SU-DHL-6 (cell line): ENCODE data around the gene ZNF688.
A peak's percentile ranks its signal among the peaks of the same experiment; 100 is the strongest.

Experiments used
- H2AFZ ChIP-seq: fragments of 200-600 bp; sonication (generic); 2 replicates; pipeline ENCODE4 v1.6.1; 2014; ENCODE audit warnings: low read depth, mild to moderate bottlenecking, moderate library complexity, mixed read lengths, antibody characterized with exemption, low read length; ENCODE audit not compliant: severe bottlenecking
- H3F3A ChIP-seq: fragments of 200-600 bp; shearing (Covaris generic); 2 replicates; pipeline ENCODE4 v1.6.0; 2016; ENCODE audit warnings: antibody characterized with exemption, mild to moderate bottlenecking; ENCODE audit not compliant: insufficient read depth
- H3K27ac ChIP-seq: fragments of 200-600 bp; sonication (generic); 2 replicates; pipeline ENCODE4 v1.5.1; 2016; ENCODE audit warnings: low read depth, mild to moderate bottlenecking, low read length, moderate library complexity, mixed read lengths
- H3K27me3 ChIP-seq: fragments of 200-600 bp; sonication (generic), shearing (Covaris generic); 2 replicates; pipeline ENCODE4 v1.6.0; 2014; ENCODE audit warnings: mild to moderate bottlenecking, low read length
- H3K36me3 ChIP-seq: fragments of 200-600 bp; sonication (generic); 2 replicates; pipeline ENCODE4 v1.6.1; 2014; ENCODE audit warnings: mild to moderate bottlenecking, low read length, mixed read lengths
- H3K4me2 ChIP-seq: fragments of 300-600, 200-600 bp; shearing (Covaris generic), sonication (generic); 2 replicates; pipeline ENCODE4 v1.6.0; 2014; ENCODE audit warnings: low read length, low read depth, mild to moderate bottlenecking; ENCODE audit not compliant: poor library complexity, severe bottlenecking
- H3K4me3 ChIP-seq: fragments of 200-600 bp; sonication (generic); 2 replicates; pipeline ENCODE4 v1.5.1; 2014; ENCODE audit warnings: antibody characterized with exemption, low read length, mild to moderate bottlenecking, mixed read lengths; ENCODE audit not compliant: insufficient read depth, poor library complexity, severe bottlenecking
- H3K79me2 ChIP-seq: fragments of 200-600 bp; sonication (generic); 2 replicates; pipeline ENCODE4 v1.6.1; 2014; ENCODE audit warnings: mild to moderate bottlenecking, low read length, moderate library complexity; ENCODE audit not compliant: insufficient read depth
- H3K9ac ChIP-seq: fragments of 200-600 bp; sonication (generic); 2 replicates; pipeline ENCODE4 v1.7.0; 2014; ENCODE audit warnings: mild to moderate bottlenecking, low read length
- H3K9me2 ChIP-seq: fragments of 200-600 bp; sonication (generic); replicated peaks from 2 replicates; pipeline ENCODE4 v1.6.1; 2014; ENCODE audit warnings: low read length; ENCODE audit not compliant: insufficient read depth
- H3K9me3 ChIP-seq: fragments of 200-600 bp; sonication (generic); 2 replicates; pipeline ENCODE4 v1.6.1; 2014; ENCODE audit warnings: low read length, mixed read lengths; ENCODE audit not compliant: insufficient read depth
- H4K20me1 ChIP-seq: fragments of 200-600 bp; sonication (generic); 2 replicates; pipeline ENCODE4 v1.6.1; 2014; ENCODE audit warnings: low read depth, mild to moderate bottlenecking, antibody characterized with exemption, low read length, moderate library complexity, mixed read lengths
- EZH2phosphoT487 ChIP-seq: fragments of 200-600 bp; sonication (generic), shearing (Covaris generic); conservative IDR thresholded peaks from 2 replicates; pipeline ENCODE4 v1.6.1; 2018; ENCODE audit warnings: mild to moderate bottlenecking, antibody characterized with exemption, low read length, moderate library complexity, mixed read lengths
- TF ChIP-seq, protein P1 (sequence below): fragments of 200-600 bp; sonication (generic); IDR thresholded peaks from one replicate; pipeline ENCODE4 v1.5.1; 2017; ENCODE audit warnings: antibody characterized with exemption, mild to moderate bottlenecking, low read length, moderate library complexity; ENCODE audit not compliant: insufficient read depth, poor library complexity, severe bottlenecking

The ZNF688 gene

DNA sequence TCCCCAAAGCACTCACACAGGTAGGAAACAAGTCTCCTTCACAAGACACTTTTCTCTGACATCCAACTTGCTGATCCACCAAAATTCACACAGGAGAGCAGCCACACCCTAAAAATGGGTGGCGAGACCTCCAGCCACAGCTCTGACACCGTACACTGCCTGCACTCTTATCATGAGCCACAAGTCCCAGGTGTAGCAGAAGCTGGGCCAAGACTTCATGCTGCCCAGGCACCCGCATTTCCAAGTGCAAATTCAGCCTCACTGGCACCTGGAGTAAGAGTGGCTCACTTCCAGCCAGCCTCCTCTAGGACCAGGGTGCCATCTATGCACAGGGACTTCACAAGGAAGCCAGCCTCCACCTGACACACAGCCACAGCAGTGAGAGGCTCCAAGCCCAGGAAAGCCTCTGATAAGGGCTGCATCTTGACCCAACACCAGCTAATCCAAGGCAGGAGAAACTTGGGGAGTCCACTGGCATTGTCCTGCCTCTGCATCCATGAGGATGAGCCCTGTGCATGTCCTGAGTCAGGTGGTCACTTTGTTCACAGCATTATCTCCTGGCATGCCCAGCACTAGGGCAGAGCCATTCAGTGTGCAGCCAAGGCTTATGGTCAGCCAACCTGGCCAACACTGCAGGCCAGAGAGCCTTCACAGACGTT, 42.6 kb downstream of the ZNF688 start:
- H4K20me1 ChIP-seq: no peaks in the 10 kb centered on the region
- H3K36me3 ChIP-seq: no peaks in the 10 kb centered on the region
- no peaks in the 10 kb centered on the region for H3K9me2 ChIP-seq
- TF ChIP-seq EZH2phosphoT487: no peak
- TF ChIP-seq, protein P1, sequence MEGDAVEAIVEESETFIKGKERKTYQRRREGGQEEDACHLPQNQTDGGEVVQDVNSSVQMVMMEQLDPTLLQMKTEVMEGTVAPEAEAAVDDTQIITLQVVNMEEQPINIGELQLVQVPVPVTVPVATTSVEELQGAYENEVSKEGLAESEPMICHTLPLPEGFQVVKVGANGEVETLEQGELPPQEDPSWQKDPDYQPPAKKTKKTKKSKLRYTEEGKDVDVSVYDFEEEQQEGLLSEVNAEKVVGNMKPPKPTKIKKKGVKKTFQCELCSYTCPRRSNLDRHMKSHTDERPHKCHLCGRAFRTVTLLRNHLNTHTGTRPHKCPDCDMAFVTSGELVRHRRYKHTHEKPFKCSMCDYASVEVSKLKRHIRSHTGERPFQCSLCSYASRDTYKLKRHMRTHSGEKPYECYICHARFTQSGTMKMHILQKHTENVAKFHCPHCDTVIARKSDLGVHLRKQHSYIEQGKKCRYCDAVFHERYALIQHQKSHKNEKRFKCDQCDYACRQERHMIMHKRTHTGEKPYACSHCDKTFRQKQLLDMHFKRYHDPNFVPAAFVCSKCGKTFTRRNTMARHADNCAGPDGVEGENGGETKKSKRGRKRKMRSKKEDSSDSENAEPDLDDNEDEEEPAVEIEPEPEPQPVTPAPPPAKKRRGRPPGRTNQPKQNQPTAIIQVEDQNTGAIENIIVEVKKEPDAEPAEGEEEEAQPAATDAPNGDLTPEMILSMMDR: no peak
- no peaks in the 10 kb centered on the region for H3K79me2 ChIP-seq
- peaks cover 16% of the 10 kb centered on the region for H3F3A ChIP-seq
- no peaks in the 10 kb centered on the region for H3K27me3 ChIP-seq
- no peaks in the 10 kb centered on the region for H3K9me3 ChIP-seq
- H3K9ac ChIP-seq: no peak overlapping the region
- H3K27ac ChIP-seq: peak overlapping the region; percentile 5; the same call in 1 of the 2 replicates
- no peak overlapping the region for H3K4me3 ChIP-seq
- H3K4me2 ChIP-seq: no peak overlapping the region
- H2AFZ ChIP-seq: no peak overlapping the region

DNA sequence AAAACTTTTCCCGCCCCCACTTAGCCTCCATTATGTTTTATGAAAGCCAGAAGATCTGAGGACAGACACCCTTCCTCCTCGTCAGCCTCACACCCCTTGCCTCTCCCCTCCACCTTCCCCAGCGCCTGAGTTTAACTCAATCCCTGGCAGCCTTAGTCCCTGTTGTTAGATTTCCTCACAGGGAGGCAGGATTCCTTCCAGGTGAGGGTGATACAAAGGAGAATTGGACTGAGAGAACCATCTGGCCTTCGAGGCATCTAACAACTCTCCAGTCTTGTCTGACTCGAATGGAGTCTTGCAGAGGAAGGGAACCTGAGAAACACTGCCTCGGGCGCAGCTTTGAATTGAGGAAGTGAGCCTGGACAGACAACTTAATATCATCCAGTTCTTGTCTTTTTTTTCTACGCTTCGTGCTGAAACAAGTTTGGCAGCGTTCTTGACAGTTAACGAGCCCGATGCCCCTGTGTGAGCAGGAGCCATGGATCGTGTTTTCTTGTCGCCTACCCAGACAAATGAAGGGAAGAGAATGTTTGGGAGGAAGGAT, 43.8 kb downstream of the ZNF688 start:
- H3K9ac ChIP-seq: peak overlapping the region; percentile 67
- no peaks in the 10 kb centered on the region for H3K36me3 ChIP-seq
- TF ChIP-seq EZH2phosphoT487: no peak
- TF ChIP-seq, protein P1: no peak
- H3K4me3 ChIP-seq: peak overlapping the region; percentile 52
- no peaks in the 10 kb centered on the region for H3K27me3 ChIP-seq
- no peaks in the 10 kb centered on the region for H3K79me2 ChIP-seq
- peak overlapping the region; percentile 96 for H3K4me2 ChIP-seq
- no peaks in the 10 kb centered on the region for H4K20me1 ChIP-seq
- no peaks in the 10 kb centered on the region for H3K9me2 ChIP-seq
- H3K9me3 ChIP-seq: no peaks in the 10 kb centered on the region
- peak overlapping the region; percentile 94 for H3K27ac ChIP-seq
- H3F3A ChIP-seq: peaks cover 25% of the 10 kb centered on the region
- H2AFZ ChIP-seq: no peak overlapping the region

DNA sequence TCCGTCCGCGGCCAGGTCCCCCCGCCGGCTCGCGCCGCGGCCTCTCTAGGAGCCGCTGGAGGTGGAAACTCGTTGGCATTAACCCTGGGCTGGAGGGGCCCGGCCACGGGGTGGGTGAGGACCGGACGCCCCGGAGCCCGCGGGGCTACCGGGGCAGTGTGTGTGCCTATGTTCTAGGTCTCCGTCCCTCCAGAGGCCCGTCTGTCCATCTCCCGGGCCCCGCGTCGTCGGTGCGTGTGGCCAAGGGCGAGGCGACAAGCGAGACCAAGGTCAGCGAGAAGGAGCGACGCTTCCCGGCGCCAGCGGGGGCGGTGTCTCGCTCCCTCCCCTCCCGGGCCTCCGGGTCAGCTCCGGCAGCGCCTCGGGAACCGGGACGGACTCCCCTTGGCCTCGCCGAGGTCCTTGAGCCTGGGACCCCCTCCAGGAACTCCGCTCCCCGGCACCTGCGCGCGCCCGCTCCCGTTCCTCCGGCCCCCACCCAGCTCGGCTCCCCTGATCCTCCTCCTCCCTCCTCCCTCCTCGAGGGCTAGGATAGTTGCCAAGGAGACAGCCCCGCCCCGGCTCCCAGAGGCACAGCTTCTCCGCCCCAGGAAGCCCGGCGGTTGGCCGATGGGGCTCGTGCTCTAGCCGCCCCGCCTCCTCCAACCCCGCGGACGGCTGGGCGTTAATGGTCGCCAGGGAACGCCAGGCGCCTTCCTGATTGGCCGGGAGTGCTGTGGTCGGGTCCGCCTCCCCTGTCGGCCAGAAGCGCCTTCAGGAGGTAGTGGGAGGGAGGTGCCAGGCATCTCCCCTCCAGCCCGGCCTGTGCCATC, 44.5 kb downstream of the ZNF688 start:
- Histone ChIP-seq H3F3A (peaks cover 31% of the 10 kb centered on the region), H3K9me3 (no peaks in the 10 kb centered on the region)

More for the DNA sequence above, 44.5 kb downstream of the ZNF688 start:
- peak overlapping the region; percentile 78 for H3K9ac ChIP-seq
- H3K9me2 ChIP-seq: no peaks in the 10 kb centered on the region
- H3K27me3 ChIP-seq: no peaks in the 10 kb centered on the region
- H3K4me3 ChIP-seq: peak overlapping the region; percentile 92
- peak overlapping the region; percentile 96 for H3K4me2 ChIP-seq
- no peaks in the 10 kb centered on the region for H3K79me2 ChIP-seq
- TF ChIP-seq, protein P1: no peak
- TF ChIP-seq EZH2phosphoT487: no peak
- H3K36me3 ChIP-seq: no peaks in the 10 kb centered on the region
- no peaks in the 10 kb centered on the region for H4K20me1 ChIP-seq
- H3K27ac ChIP-seq: peak overlapping the region; percentile 94
- peak overlapping the region; percentile 83 for H2AFZ ChIP-seq
